ENCODE data around the gene ENOX2.

ENOX2 gene

DNA sequence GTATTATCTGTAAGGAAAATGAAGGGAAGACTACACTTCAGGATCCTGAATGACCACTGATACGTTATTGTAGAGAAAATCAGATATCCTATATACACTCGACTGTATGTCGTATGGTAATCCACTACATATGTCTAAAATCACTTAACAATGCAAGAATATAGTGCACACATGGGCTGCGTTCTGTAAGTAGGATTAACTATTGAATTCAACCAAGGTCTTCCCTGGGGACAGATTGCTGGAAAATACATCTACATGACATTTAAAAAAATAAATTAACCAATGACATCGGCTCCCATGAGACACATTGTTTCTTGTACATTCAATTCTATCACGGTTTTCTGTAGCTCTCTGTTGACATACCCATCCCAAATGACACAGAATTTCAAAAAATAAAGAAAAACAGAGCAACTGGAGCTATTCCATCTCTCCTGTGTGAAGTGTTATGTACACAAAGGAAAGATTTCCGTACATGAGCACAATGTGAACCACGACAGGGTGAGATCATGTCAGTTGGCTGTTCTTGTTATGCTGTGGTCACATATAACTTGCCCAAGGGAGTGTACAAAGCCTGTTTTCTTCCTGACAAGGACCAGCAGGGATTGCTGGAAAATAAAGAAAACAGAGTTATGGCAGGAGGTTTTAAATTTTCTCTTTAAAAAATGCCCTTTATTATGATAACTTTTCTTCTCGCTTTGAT, 6.1 kb downstream of the ENOX2 start:
- Histone ChIP-seq H3K27me3 (no peaks in the 10 kb centered on the region), H3K4me3 (ENCODE audit: low read depth in 1 of 2, low read length in 1 of 2) (no peak overlapping the region), H3K9me3 (no peaks in the 10 kb centered on the region), H3K4me1 (ENCODE audit: control insufficient read depth in 1 of 2, insufficient read depth in 1 of 2, low read depth in 1 of 2, low read length in 1 of 2) (peaks cover 4 to 10% of the 10 kb centered on the region in 2 experiments), H3K27ac (no peak overlapping the region), H3K36me3 (no peaks in the 10 kb centered on the region)
- TF ChIP-seq, protein P1, sequence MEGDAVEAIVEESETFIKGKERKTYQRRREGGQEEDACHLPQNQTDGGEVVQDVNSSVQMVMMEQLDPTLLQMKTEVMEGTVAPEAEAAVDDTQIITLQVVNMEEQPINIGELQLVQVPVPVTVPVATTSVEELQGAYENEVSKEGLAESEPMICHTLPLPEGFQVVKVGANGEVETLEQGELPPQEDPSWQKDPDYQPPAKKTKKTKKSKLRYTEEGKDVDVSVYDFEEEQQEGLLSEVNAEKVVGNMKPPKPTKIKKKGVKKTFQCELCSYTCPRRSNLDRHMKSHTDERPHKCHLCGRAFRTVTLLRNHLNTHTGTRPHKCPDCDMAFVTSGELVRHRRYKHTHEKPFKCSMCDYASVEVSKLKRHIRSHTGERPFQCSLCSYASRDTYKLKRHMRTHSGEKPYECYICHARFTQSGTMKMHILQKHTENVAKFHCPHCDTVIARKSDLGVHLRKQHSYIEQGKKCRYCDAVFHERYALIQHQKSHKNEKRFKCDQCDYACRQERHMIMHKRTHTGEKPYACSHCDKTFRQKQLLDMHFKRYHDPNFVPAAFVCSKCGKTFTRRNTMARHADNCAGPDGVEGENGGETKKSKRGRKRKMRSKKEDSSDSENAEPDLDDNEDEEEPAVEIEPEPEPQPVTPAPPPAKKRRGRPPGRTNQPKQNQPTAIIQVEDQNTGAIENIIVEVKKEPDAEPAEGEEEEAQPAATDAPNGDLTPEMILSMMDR (IDR thresholded peaks at IDR 0.05), result no peak

DNA sequence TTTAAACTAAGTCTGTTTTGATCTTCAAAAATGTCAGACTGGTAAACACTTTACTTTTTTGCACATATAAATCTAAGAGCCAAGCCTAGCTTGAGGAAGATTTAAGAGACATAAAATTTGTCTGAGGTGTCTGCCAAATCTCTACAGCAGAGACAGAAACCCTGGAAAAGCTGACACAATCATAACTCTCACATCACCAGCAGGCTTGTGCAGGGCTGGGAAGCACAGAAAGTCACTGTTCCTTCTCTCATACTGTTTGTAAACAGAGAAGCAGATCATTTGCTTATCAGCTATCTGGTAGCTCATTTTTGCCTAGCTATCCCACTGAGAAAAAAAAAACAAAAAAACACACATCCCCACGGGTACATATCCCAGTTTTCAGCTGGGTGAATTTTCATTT, 7.0 kb downstream of the ENOX2 start:
- TF ChIP-seq, protein P1 (IDR thresholded peaks at IDR 0.05), result no peak

DNA sequence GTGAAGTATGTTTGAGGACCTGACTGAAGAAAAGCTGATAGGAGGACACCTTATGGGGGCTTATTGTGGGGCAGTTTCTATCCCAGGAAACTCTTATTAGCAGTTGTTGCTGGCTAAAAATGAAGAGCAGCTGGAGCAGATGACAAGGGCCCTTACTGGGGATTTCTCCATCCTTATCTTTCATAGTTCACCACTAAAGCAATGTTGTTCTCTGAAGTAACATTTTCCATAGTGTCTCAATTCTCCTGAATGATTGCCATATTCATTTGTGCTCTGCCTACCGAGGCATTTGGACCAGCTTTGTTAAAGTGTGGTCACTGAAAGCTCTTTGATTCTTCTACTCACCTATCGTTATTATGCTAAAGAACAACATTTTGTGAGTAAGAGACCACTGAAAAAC, 7.7 kb downstream of the ENOX2 start:
- Histone ChIP-seq H3K36me3 (no peaks in the 10 kb centered on the region), H3K27me3 (no peaks in the 10 kb centered on the region), H3K4me3 (ENCODE audit: low read depth in 1 of 2, low read length in 1 of 2) (no peak overlapping the region), H3K4me1 (ENCODE audit: control insufficient read depth in 1 of 2, insufficient read depth in 1 of 2, low read depth in 1 of 2, low read length in 1 of 2) (peaks cover 3 to 10% of the 10 kb centered on the region in 2 experiments), H3K9me3 (no peaks in the 10 kb centered on the region), H3K27ac (no peak overlapping the region)
- TF ChIP-seq, protein P1 (IDR thresholded peaks at IDR 0.05), result no peak

More for the DNA sequence above, 7.0 kb downstream of the ENOX2 start:
- Histone ChIP-seq H3K27me3 (no peaks in the 10 kb centered on the region), H3K4me3 (ENCODE audit: low read depth in 1 of 2, low read length in 1 of 2) (no peak overlapping the region), H3K9me3 (no peaks in the 10 kb centered on the region), H3K27ac (no peak overlapping the region), H3K4me1 (ENCODE audit: control insufficient read depth in 1 of 2, insufficient read depth in 1 of 2, low read depth in 1 of 2, low read length in 1 of 2) (peaks cover 3 to 10% of the 10 kb centered on the region in 2 experiments), H3K36me3 (no peaks in the 10 kb centered on the region)

DNA sequence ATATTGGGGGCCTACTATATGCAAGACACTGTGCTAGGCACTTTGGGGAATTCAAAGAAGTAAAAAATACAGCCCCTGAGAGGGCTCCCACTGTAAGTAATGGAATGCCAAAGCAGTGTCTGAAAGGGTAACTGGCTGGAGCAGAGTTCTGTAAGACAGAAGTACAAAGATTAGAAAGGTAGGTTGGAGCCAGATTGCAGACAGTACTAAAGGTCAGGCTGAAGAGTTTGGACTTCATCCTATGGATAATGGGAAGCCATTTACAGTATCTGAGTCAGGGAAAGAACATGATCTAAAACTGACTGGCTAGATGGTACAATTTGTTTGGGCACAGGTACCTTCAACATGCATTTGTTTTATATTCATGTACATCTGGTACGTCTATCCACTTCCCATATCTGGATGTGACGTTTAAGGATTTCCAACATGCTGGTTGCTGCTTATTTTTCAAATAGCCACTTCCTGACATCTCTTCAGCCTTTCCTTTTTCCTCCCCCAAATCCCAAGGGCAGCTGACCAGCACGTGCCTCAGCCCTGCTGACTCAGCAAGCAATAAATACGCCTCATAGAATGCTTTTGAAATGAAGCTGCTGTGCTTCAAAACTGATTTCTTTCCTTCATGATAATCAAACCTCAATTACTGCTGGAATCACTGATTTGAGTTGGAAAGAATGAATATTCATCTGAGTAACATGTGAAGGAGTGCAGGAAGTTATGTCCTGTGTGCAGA, 9.5 kb downstream of the ENOX2 start:
- TF ChIP-seq, protein P1 (IDR thresholded peaks at IDR 0.05), result no peak
- Histone ChIP-seq H3K9me3 (no peaks in the 10 kb centered on the region), H3K4me1 (ENCODE audit: control insufficient read depth in 1 of 2, insufficient read depth in 1 of 2, low read depth in 1 of 2, low read length in 1 of 2) (peaks cover 3 to 10% of the 10 kb centered on the region in 2 experiments), H3K27me3 (no peaks in the 10 kb centered on the region), H3K27ac (no peak overlapping the region), H3K36me3 (no peaks in the 10 kb centered on the region), H3K4me3 (ENCODE audit: low read depth in 1 of 2, low read length in 1 of 2) (no peak overlapping the region)

DNA sequence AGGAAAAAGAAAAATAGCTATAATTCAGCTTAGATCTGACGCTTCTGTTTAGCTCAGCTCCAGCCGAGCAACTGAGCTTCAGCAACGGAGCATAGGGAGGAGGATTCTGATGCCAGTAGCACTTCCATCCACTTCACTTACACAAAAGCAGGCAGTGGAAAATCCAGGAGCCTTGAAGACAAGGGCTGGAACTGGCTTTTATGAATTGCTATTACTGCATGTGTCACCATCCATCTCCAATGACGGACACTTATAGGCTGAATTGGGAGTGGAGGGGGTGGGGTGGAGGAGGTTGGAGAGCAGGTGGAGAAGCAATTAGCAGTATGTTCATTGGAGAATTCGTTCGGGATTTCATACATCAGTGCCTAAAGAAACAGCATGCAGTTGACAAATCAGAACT, 15.6 kb downstream of the ENOX2 start:
- no peak overlapping the region for H3K4me3 ChIP-seq (ENCODE audit: low read depth in 1 of 2, low read length in 1 of 2)
- no peaks in the 10 kb centered on the region for H3K27me3 ChIP-seq
- no peaks in the 10 kb centered on the region for H3K36me3 ChIP-seq
- H3K27ac ChIP-seq, result no peak overlapping the region
- TF ChIP-seq, protein P1 (IDR thresholded peaks at IDR 0.05), result no peak
- H3K9me3 ChIP-seq, result no peaks in the 10 kb centered on the region
- H3K4me1 ChIP-seq (ENCODE audit: control insufficient read depth in 1 of 2, insufficient read depth in 1 of 2, low read depth in 1 of 2, low read length in 1 of 2), result no peaks in the 10 kb centered on the region
